ENCODE measurements around the gene TSPAN9. TPM values are rescaled to one million over a fixed set of nuclear protein-coding genes. Genes with fewer than 3 reads are reported as not detected.

The TSPAN9 gene
- total RNA-seq, 2 experiments from 2014 or later = 0.07 TPM; not detected in 1

DNA sequence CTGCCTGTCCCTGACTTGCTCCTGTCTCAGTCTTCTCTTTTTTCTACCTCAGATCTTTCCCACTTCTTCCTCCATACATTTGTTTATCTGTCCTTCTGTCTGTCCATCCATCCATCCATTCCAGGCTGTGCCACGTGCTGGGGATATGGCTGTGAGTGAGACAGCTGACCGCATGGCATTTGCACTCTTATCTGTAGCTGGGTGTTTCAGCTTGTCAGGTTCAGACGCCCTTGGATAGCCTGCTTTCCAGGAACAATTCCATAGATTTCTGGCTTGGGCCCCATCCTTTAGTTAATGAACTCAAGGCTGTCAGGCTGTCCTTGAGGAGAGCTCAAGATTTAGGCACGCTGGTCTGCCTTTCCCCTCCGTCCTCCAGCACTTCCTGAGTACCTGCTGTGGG is 116.6 kb downstream of the TSPAN9 start:
- Mint-ChIP-seq H3K27ac (no peak overlapping the region), H3K36me3 (ENCODE audit: low read depth) (no peaks in the 10 kb centered on the region), H3K27me3 (peaks cover 4% of the 10 kb centered on the region), H3K4me1 (ENCODE audit: low read depth) (no peaks in the 10 kb centered on the region), H3K9me3 (no peaks in the 10 kb centered on the region), H3K4me3 (no peak overlapping the region)
- TF ChIP-seq, protein P1, sequence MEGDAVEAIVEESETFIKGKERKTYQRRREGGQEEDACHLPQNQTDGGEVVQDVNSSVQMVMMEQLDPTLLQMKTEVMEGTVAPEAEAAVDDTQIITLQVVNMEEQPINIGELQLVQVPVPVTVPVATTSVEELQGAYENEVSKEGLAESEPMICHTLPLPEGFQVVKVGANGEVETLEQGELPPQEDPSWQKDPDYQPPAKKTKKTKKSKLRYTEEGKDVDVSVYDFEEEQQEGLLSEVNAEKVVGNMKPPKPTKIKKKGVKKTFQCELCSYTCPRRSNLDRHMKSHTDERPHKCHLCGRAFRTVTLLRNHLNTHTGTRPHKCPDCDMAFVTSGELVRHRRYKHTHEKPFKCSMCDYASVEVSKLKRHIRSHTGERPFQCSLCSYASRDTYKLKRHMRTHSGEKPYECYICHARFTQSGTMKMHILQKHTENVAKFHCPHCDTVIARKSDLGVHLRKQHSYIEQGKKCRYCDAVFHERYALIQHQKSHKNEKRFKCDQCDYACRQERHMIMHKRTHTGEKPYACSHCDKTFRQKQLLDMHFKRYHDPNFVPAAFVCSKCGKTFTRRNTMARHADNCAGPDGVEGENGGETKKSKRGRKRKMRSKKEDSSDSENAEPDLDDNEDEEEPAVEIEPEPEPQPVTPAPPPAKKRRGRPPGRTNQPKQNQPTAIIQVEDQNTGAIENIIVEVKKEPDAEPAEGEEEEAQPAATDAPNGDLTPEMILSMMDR (IDR thresholded peaks at IDR 0.05) = no peak
- ChIA-PET CTCF (interaction anchor here (1.6 to 2.5 kb wide), 2 partner anchors 9 to 82 kb away, joined by 4 to 9 read pairs; no protein-coding TSS in a partner anchor), POLR2A (no interaction called here)
- intact Hi-C loops (cut with micrococcal nuclease) = no loop called here
- ATAC-seq (no peak), DNase-seq (no peak)

GRCh38 chr12:3195337-3195736 is 118.2 kb downstream of the TSPAN9 start:
- DNase-seq = no peak
- ChIA-PET CTCF (no interaction called here), POLR2A (no interaction called here)
- H3K27ac Mint-ChIP-seq = no peak overlapping the region
- H3K4me3 Mint-ChIP-seq = no peak overlapping the region
- peaks cover 16% of the 10 kb centered on the region for H3K27me3 Mint-ChIP-seq
- H3K4me1 Mint-ChIP-seq (ENCODE audit: low read depth) = peaks cover 3% of the 10 kb centered on the region
- H3K36me3 Mint-ChIP-seq (ENCODE audit: low read depth) = no peaks in the 10 kb centered on the region
- ATAC-seq = no peak
- H3K9me3 Mint-ChIP-seq = no peaks in the 10 kb centered on the region
- TF ChIP-seq, protein P1 (IDR thresholded peaks at IDR 0.05) = no peak
- intact Hi-C loops (cut with micrococcal nuclease) = no loop called here

DNA sequence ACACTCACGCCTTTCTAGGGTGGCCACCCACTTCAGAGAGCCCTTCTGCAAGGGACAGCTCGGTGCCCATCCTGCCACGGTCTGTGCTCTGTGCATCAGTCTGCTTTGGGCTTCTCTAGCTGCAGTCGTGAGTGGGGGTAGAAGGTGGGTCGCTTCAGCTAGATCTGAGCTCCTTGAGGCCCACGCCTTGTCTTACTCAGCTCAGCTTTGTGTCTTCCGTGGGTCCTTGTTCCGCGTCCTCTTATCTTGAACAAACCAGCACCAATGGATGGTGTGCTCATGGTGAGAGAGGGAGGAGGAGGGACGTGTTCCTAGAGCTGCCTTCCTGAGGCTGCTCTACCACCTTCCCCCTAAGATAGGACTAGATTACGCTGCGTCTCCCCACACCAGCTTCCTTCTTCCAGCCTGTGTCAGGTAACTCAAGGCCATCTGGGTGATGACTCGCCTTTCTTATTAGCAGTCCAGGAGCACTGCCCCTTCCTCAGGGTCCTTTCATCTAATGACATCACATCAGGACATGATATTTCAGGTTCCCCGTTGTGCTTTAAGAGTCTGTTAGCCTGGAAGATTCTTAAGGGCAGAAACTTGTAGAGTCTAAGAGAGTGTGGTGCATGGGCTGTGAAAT is 118.8 kb downstream of the TSPAN9 start:
- intact Hi-C loops (cut with micrococcal nuclease) = no loop called here
- no peak overlapping the region for H3K27ac Mint-ChIP-seq
- H3K4me3 Mint-ChIP-seq = no peak overlapping the region
- POLR2A ChIA-PET = no interaction called here
- DNase-seq (no peak), ATAC-seq (no peak)
- no peaks in the 10 kb centered on the region for H3K36me3 Mint-ChIP-seq (ENCODE audit: low read depth)
- CTCF ChIA-PET = interaction anchor here (1.1 kb wide), 1 partner anchor 61 kb away, joined by 4 read pairs; no protein-coding TSS in a partner anchor
- H3K27me3 Mint-ChIP-seq = peaks cover 17% of the 10 kb centered on the region
- TF ChIP-seq, protein P1 (IDR thresholded peaks at IDR 0.05) = no peak
- H3K9me3 Mint-ChIP-seq = no peaks in the 10 kb centered on the region
- peaks cover 3% of the 10 kb centered on the region for H3K4me1 Mint-ChIP-seq (ENCODE audit: low read depth)

DNA sequence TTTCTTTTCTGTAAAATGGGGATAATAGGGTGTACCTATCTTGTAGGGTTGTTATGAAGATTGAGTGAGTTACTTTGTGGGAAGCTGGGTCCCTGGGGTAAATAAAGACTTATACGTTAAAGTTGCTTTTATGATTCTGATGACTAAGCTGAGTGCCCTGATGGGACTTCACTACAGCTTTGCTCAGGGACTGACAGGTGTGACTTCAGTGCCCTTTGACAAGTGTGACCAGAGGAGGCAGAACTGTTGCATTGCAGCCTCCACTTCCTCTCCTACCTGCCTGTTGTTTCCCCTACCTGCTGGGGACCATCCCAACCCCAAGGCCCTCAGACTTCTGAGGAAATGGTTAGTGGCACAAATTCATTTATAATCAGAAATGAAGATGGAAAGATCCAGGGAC is 119.3 kb downstream of the TSPAN9 start:
- TF ChIP-seq, protein P1 (IDR thresholded peaks at IDR 0.05) = no peak
- ChIA-PET POLR2A (no interaction called here), CTCF (interaction anchor here (1.1 to 1.6 kb wide), 2 partner anchors 62 to 79 kb away, joined by 4 to 5 read pairs; no protein-coding TSS in a partner anchor)
- no peak for ATAC-seq
- no peak overlapping the region for H3K27ac Mint-ChIP-seq
- intact Hi-C loops (cut with micrococcal nuclease) = no loop called here
- H3K36me3 Mint-ChIP-seq (ENCODE audit: low read depth) = no peaks in the 10 kb centered on the region
- H3K4me3 Mint-ChIP-seq = no peak overlapping the region
- no peak for DNase-seq
- peaks cover 22% of the 10 kb centered on the region for H3K27me3 Mint-ChIP-seq
- no peaks in the 10 kb centered on the region for H3K9me3 Mint-ChIP-seq
- peaks cover 3% of the 10 kb centered on the region for H3K4me1 Mint-ChIP-seq (ENCODE audit: low read depth)

GRCh38 chr12:3197131-3197818 is 120.1 kb downstream of the TSPAN9 start:
- Mint-ChIP-seq H3K36me3 (ENCODE audit: low read depth) (no peaks in the 10 kb centered on the region), H3K27me3 (peaks cover 26% of the 10 kb centered on the region), H3K4me3 (no peak overlapping the region), H3K27ac (no peak overlapping the region), H3K4me1 (ENCODE audit: low read depth) (peaks cover 3% of the 10 kb centered on the region), H3K9me3 (no peaks in the 10 kb centered on the region)
- TF ChIP-seq, protein P1 (IDR thresholded peaks at IDR 0.05) = no peak
- intact Hi-C loops (cut with micrococcal nuclease) = no loop called here
- no peak for ATAC-seq
- no peak for DNase-seq
- ChIA-PET POLR2A (no interaction called here), CTCF (interaction anchor here (1.1 to 1.6 kb wide), 2 partner anchors 63 to 78 kb away, joined by 4 to 5 read pairs; no protein-coding TSS in a partner anchor)
